Trophoblast cell (in vitro differentiated cells and primary cell): Measurements from ENCODE around the gene WNT7B.

Source experiments
- DNase-seq, 2 donors: peaks; one replicate each; pipeline ENCODE4 v3.0.0-alpha.2; 2016
- H2AFZ ChIP-seq: 2 replicates; pipeline ENCODE4 v1.6.1; 2013; ENCODE audit warnings: low read length, moderate library complexity, mild to moderate bottlenecking; ENCODE audit not compliant: insufficient read depth, poor library complexity
- H2AK5ac ChIP-seq: 2 replicates; pipeline ENCODE4 v1.6.1; 2013; ENCODE audit warnings: mild to moderate bottlenecking, low read length
- H2BK120ac ChIP-seq: 2 replicates; pipeline ENCODE4 v1.6.1; 2013; ENCODE audit warnings: low read length, mild to moderate bottlenecking, moderate library complexity; ENCODE audit not compliant: insufficient read depth, poor library complexity
- H2BK12ac ChIP-seq: 2 replicates; pipeline ENCODE4 v1.6.1; 2013; ENCODE audit warnings: mild to moderate bottlenecking, low read length, moderate library complexity
- H2BK5ac ChIP-seq: 2 replicates; pipeline ENCODE4 v1.6.1; 2013; ENCODE audit warnings: low read length, low read depth, moderate library complexity, mild to moderate bottlenecking; ENCODE audit not compliant: poor library complexity
- H3K14ac ChIP-seq: 2 replicates; pipeline ENCODE4 v1.6.1; 2013; ENCODE audit warnings: mild to moderate bottlenecking, low read length
- H3K18ac ChIP-seq: 2 replicates; pipeline ENCODE4 v1.6.1; 2013; ENCODE audit warnings: mild to moderate bottlenecking, low read length
- H3K23ac ChIP-seq: 2 replicates; pipeline ENCODE4 v1.6.1; 2013; ENCODE audit warnings: low read length
- H3K27ac ChIP-seq: 2 replicates; pipeline ENCODE4 v1.5.1; 2013; ENCODE audit warnings: low read depth, mild to moderate bottlenecking, inconsistent platforms, low read length, moderate library complexity
- H3K27me3 ChIP-seq: 2 replicates; pipeline ENCODE4 v1.6.1; 2013; ENCODE audit warnings: inconsistent platforms, mild to moderate bottlenecking, low read length, moderate library complexity; ENCODE audit not compliant: insufficient read depth
- H3K36me3 ChIP-seq, 2 experiments: 1 replicate in 1 of 2; 2 replicates in 1 of 2; pipeline ENCODE4 v1.6.1; 2013; ENCODE audit warnings: low read length in 2 of 2, mild to moderate bottlenecking in 2 of 2, moderate library complexity in 1 of 2; ENCODE audit not compliant: insufficient read depth in 2 of 2, control insufficient read depth in 1 of 2
- H3K4ac ChIP-seq: 2 replicates; pipeline ENCODE4 v1.6.1; 2013; ENCODE audit warnings: low read depth, mild to moderate bottlenecking, low read length, moderate library complexity
- H3K4me1 ChIP-seq, 2 experiments: 1 replicate in 1 of 2; 2 replicates in 1 of 2; pipeline ENCODE4 v1.6.1; 2013; ENCODE audit warnings: low read length in 2 of 2, mild to moderate bottlenecking in 2 of 2, moderate library complexity in 1 of 2; ENCODE audit not compliant: insufficient read depth in 2 of 2, control insufficient read depth in 1 of 2
- H3K4me2 ChIP-seq: 2 replicates; pipeline ENCODE4 v1.6.1; 2013; ENCODE audit warnings: inconsistent platforms, mild to moderate bottlenecking, low read length, moderate library complexity
- H3K4me3 ChIP-seq: 2 replicates; pipeline ENCODE4 v1.5.1; 2013; ENCODE audit warnings: mild to moderate bottlenecking, low read depth, low read length, inconsistent platforms
- H3K79me1 ChIP-seq: one replicate; pipeline ENCODE4 v1.6.1; 2013; ENCODE audit warnings: low read length
- H3K79me2 ChIP-seq: 2 replicates; pipeline ENCODE4 v1.6.1; 2013; ENCODE audit warnings: low read length, mild to moderate bottlenecking; ENCODE audit not compliant: control insufficient read depth, insufficient read depth, poor library complexity
- H3K9ac ChIP-seq: 2 replicates; pipeline ENCODE4 v1.6.1; 2013; ENCODE audit warnings: mild to moderate bottlenecking, low read length
- H3K9me3 ChIP-seq: 2 replicates; pipeline ENCODE4 v1.6.1; 2013; ENCODE audit warnings: low read depth, mild to moderate bottlenecking, control low read depth, inconsistent platforms, low read length; ENCODE audit not compliant: insufficient read depth
- H4K12ac ChIP-seq: 2 replicates; pipeline ENCODE4 v1.6.1; 2013; ENCODE audit warnings: low read depth, mild to moderate bottlenecking, low read length, moderate library complexity
- H4K8ac ChIP-seq: 2 replicates; pipeline ENCODE4 v1.6.1; 2013; ENCODE audit warnings: low read depth, mild to moderate bottlenecking, low read length, moderate library complexity
- H4K91ac ChIP-seq: one replicate; pipeline ENCODE4 v1.6.1; 2013; ENCODE audit warnings: low read depth, mild to moderate bottlenecking, low read length, moderate library complexity
- WGBS: extraction: QIAGEN DNeasy Blood & Tissue Kit; methylation state at CpG from one replicate; pipeline ENCODE4 v1.1.7; 2013; ENCODE audit warnings: missing lambda C conversion rate; ENCODE audit not compliant: insufficient read length, insufficient coverage; ENCODE audit errors: extremely low coverage; 5-methylcytosine and 5-hydroxymethylcytosine counted together

The WNT7B gene

DNA sequence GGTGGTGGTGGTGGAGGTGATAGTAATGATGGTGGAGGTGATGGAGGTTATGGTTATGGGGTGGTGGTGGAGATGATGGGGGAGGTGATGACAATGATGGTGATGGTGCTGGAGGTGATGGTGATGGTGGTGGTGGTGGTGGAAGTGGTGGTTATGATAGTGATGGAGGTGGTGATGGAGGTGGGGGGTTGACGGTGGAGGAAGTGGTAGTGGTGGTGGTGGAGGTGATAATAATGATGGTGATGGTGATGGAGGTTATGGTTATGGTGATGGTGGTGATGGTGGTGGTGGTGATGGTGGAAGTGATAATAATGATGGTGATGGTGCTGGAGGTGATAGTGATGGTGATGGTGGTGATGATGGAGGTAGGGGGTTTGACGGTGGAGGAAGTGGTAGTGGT lies 16.9 kb upstream of the WNT7B start:
- Histone ChIP-seq H3K36me3 (no peaks in the 10 kb centered on the region), H3K4me3 (no peak overlapping the region), H4K12ac (no peak overlapping the region), H3K27me3 (no peaks in the 10 kb centered on the region), H4K8ac (no peak overlapping the region), H3K79me2 (no peaks in the 10 kb centered on the region), H2BK12ac (no peak overlapping the region), H3K9ac (no peak overlapping the region), H3K4ac (no peak overlapping the region), H3K79me1 (no peaks in the 10 kb centered on the region), H3K27ac (no peak overlapping the region), H3K14ac (no peak overlapping the region), H3K18ac (no peak overlapping the region), H3K23ac (no peak overlapping the region), H2AK5ac (no peak overlapping the region), H4K91ac (no peak overlapping the region), H2BK120ac (no peak overlapping the region), H2BK5ac (no peak overlapping the region), H3K4me1 (no peaks in the 10 kb centered on the region), H2AFZ (no peak overlapping the region), H3K9me3 (peaks cover 6% of the 10 kb centered on the region), H3K4me2 (no peak overlapping the region)
- WGBS, result no CpG with 5 or more reads among the region's 2 CpGs
- DNase-seq, result no peak

- H3K4me1 ChIP-seq, result no peaks in the 10 kb centered on the region
Measured at GRCh38 chr22:45993143-45993692, 16.3 kb upstream of the WNT7B start.

GRCh38 chr22:45992737-45993136 lies 15.8 kb upstream of the WNT7B start:
- no CpG with 5 or more reads among the region's 3 CpGs for WGBS
- no peak overlapping the region for H3K23ac ChIP-seq
- H3K9me3 ChIP-seq, result peaks cover 6% of the 10 kb centered on the region
- no peaks in the 10 kb centered on the region for H3K27me3 ChIP-seq
- H3K79me1 ChIP-seq, result no peaks in the 10 kb centered on the region
- no peaks in the 10 kb centered on the region for H3K36me3 ChIP-seq
- no peak overlapping the region for H4K12ac ChIP-seq
- no peak overlapping the region for H3K14ac ChIP-seq
- H4K8ac ChIP-seq, result no peak overlapping the region
- H3K4me3 ChIP-seq, result no peak overlapping the region
- H3K27ac ChIP-seq, result no peak overlapping the region
- no peak overlapping the region for H2AFZ ChIP-seq
- H3K4ac ChIP-seq, result no peak overlapping the region
- no peak overlapping the region for H3K9ac ChIP-seq
- no peaks in the 10 kb centered on the region for H3K4me1 ChIP-seq
- no peak overlapping the region for H2BK5ac ChIP-seq
- H2AK5ac ChIP-seq, result no peak overlapping the region
- H3K4me2 ChIP-seq, result no peak overlapping the region
- H2BK12ac ChIP-seq, result no peak overlapping the region
- H4K91ac ChIP-seq, result no peak overlapping the region
- DNase-seq, result no peak
- no peak overlapping the region for H3K18ac ChIP-seq
- H2BK120ac ChIP-seq, result no peak overlapping the region
- no peaks in the 10 kb centered on the region for H3K79me2 ChIP-seq

More at GRCh38 chr22:45993143-45993692, 16.3 kb upstream of the WNT7B start:
- no peak overlapping the region for H3K14ac ChIP-seq
- H4K12ac ChIP-seq, result no peak overlapping the region
- no peak overlapping the region for H4K8ac ChIP-seq
- no peak overlapping the region for H3K9ac ChIP-seq
- H3K79me2 ChIP-seq, result no peaks in the 10 kb centered on the region
- H3K18ac ChIP-seq, result no peak overlapping the region
- H3K79me1 ChIP-seq, result no peaks in the 10 kb centered on the region
- H3K27me3 ChIP-seq, result no peaks in the 10 kb centered on the region
- no peak overlapping the region for H4K91ac ChIP-seq
- H2BK12ac ChIP-seq, result no peak overlapping the region
- H3K27ac ChIP-seq, result no peak overlapping the region
- H2AK5ac ChIP-seq, result no peak overlapping the region
- DNase-seq, result no peak
- H3K23ac ChIP-seq, result no peak overlapping the region
- H3K36me3 ChIP-seq, result no peaks in the 10 kb centered on the region
- WGBS, result no CpG with 5 or more reads among the region's 5 CpGs
- no peak overlapping the region for H2AFZ ChIP-seq
- no peak overlapping the region for H3K4me3 ChIP-seq
- no peak overlapping the region for H3K4ac ChIP-seq
- H3K9me3 ChIP-seq, result peaks cover 6% of the 10 kb centered on the region
- H2BK5ac ChIP-seq, result no peak overlapping the region
- no peak overlapping the region for H2BK120ac ChIP-seq
- H3K4me2 ChIP-seq, result no peak overlapping the region

- Histone ChIP-seq H3K79me2 (no peaks in the 10 kb centered on the region), H3K36me3 (no peaks in the 10 kb centered on the region), H3K18ac (no peak overlapping the region), H3K27me3 (no peaks in the 10 kb centered on the region), H3K4me3 (no peak overlapping the region), H3K4me2 (no peak overlapping the region), H3K9ac (no peak overlapping the region), H4K12ac (no peak overlapping the region), H2BK12ac (no peak overlapping the region), H3K23ac (no peak overlapping the region), H4K8ac (no peak overlapping the region), H4K91ac (no peak overlapping the region), H2AFZ (no peak overlapping the region), H3K4ac (no peak overlapping the region), H3K4me1 (no peaks in the 10 kb centered on the region), H3K27ac (no peak overlapping the region), H3K79me1 (no peaks in the 10 kb centered on the region), H3K14ac (no peak overlapping the region), H3K9me3 (peaks cover 4% of the 10 kb centered on the region), H2BK5ac (no peak overlapping the region), H2AK5ac (no peak overlapping the region), H2BK120ac (no peak overlapping the region)
- DNase-seq, result no peak
- no CpG with 5 or more reads among the region's 7 CpGs for WGBS
Measured at GRCh38 chr22:45991098-45991497, 14.1 kb upstream of the WNT7B start.
